Mucosa of descending colon (tissue), 3 donors: Measurements from ENCODE around the gene GALNT18. TPM values are rescaled to one million over a fixed set of nuclear protein-coding genes. Genes with fewer than 3 reads are reported as not detected.
A peak's percentile ranks its signal among the peaks of the same experiment; 100 is the strongest.

Experiments
- ATAC-seq: fragments of 200-7000 bp; cut with Tn5 transposase; one replicate; pipeline ENCODE4 v1.9.1; 2020; ENCODE audit warnings: mild to moderate bottlenecking, moderate library complexity
- DNase-seq, 3 donors: peaks; one replicate each; pipeline ENCODE4 v3.0.0-alpha.2; 2020
- H3K36me3 ChIP-seq: fragments of 200-600 bp; one replicate; pipeline ENCODE4 v1.8.0; 2021; ENCODE audit warnings: low read depth, mild to moderate bottlenecking
- H3K4me1 ChIP-seq: fragments of 200-600 bp; one replicate; pipeline ENCODE4 v1.8.0; 2021; ENCODE audit warnings: low read depth, mild to moderate bottlenecking
- H3K4me3 ChIP-seq: fragments of 200-600 bp; one replicate; pipeline ENCODE4 v1.8.0; 2021; ENCODE audit warnings: mild to moderate bottlenecking
- H3K9me3 ChIP-seq: fragments of 200-600 bp; one replicate; pipeline ENCODE4 v1.8.0; 2021; ENCODE audit warnings: mild to moderate bottlenecking
- CTCF ChIP-seq: fragments of 200-600 bp; IDR thresholded peaks from one replicate; pipeline ENCODE4 v1.8.0; 2022; ENCODE audit warnings: antibody characterized with exemption, mild to moderate bottlenecking
- intact Hi-C, 2 donors: fragments of 100-400 bp; cut with DNase I in 1 of 2; cut with micrococcal nuclease in 1 of 2; formaldehyde crosslinking; loops; one replicate each; pipeline versions ENCODE4 v1.11.0 to v1.11.1; 2022; cut with DNase I, micrococcal nuclease
- total RNA-seq, 3 donors: library from RNA; stranded (reverse); fragmentation: NEBNext Ultra II Directional in 2 of 3; extraction: Animal tissue kit (Norgen Biotek cat#: 25700) in 2 of 3; gene quantifications; one replicate each; pipeline versions ENCODE4 v1.2.1 to v1.2.4, GENCODE V29; 2021 to 2023
- donor health status: DM: no; HTN: no; CAD: no; lungs with moderate emphysema.
- donor health status: DM: no; HTN: no; CAD: no.
- donor health status: DM: no; HTN: yes; CAD: no.

Gene GALNT18
- total RNA-seq, 3 donors from 2014 or later: 2.0 to 27.8 (median 5.4) TPM

GRCh38 chr11:11408436-11409221 lies 213.2 kb downstream of the GALNT18 start:
- no peaks in the 10 kb centered on the region for H3K36me3 ChIP-seq
- intact Hi-C loops: no loop called here
- H3K9me3 ChIP-seq: no peaks in the 10 kb centered on the region
- H3K4me3 ChIP-seq: no peak overlapping the region
- no peak for ATAC-seq
- DNase-seq: no peak
- no peaks in the 10 kb centered on the region for H3K4me1 ChIP-seq
- no peak for TF ChIP-seq CTCF

- intact Hi-C loops: no loop called here
- H3K9me3 ChIP-seq: no peaks in the 10 kb centered on the region
- ATAC-seq: no peak
- no peak overlapping the region for H3K4me3 ChIP-seq
- H3K36me3 ChIP-seq: no peaks in the 10 kb centered on the region
- H3K4me1 ChIP-seq: no peaks in the 10 kb centered on the region
- TF ChIP-seq CTCF: no peak
- DNase-seq: no peak
Observed at GRCh38 chr11:11407763-11408084, 214.1 kb downstream of the GALNT18 start.

GRCh38 chr11:11407065-11407762 lies 214.6 kb downstream of the GALNT18 start:
- no peaks in the 10 kb centered on the region for H3K9me3 ChIP-seq
- DNase-seq (no peak), ATAC-seq (peak; percentile 74)
- no peak for TF ChIP-seq CTCF
- no peaks in the 10 kb centered on the region for H3K4me1 ChIP-seq
- H3K36me3 ChIP-seq: no peaks in the 10 kb centered on the region
- intact Hi-C loops: no loop called here
- H3K4me3 ChIP-seq: no peak overlapping the region

- ATAC-seq: peak; percentile 4
- intact Hi-C loops: no loop called here
- no peak for TF ChIP-seq CTCF
- H3K4me3 ChIP-seq: no peak overlapping the region
- no peaks in the 10 kb centered on the region for H3K9me3 ChIP-seq
- no peak for DNase-seq
- no peaks in the 10 kb centered on the region for H3K36me3 ChIP-seq
- H3K4me1 ChIP-seq: no peaks in the 10 kb centered on the region
Observed at GRCh38 chr11:11406652-11407051, 215.2 kb downstream of the GALNT18 start.

GRCh38 chr11:11403763-11404725 lies 217.8 kb downstream of the GALNT18 start:
- intact Hi-C loops: no loop called here
- Histone ChIP-seq H3K4me1 (no peaks in the 10 kb centered on the region), H3K36me3 (no peaks in the 10 kb centered on the region), H3K9me3 (no peaks in the 10 kb centered on the region), H3K4me3 (no peak overlapping the region)
- ATAC-seq (no peak), DNase-seq (no peak)
- TF ChIP-seq CTCF: no peak
